Neural cell (in vitro differentiated cells): ENCODE measurements around the gene BANF1. TPM values are rescaled to one million over a fixed set of nuclear protein-coding genes. Genes with fewer than 3 reads are reported as not detected.

Experiments
- H2AFZ ChIP-seq: fragments of 200-600, 300-800 bp; sonication (generic), shearing (Covaris generic); 2 replicates; pipeline ENCODE4 v1.6.0; 2014; ENCODE audit warnings: low read depth, mild to moderate bottlenecking, antibody characterized with exemption, low read length, moderate library complexity
- H3F3A ChIP-seq: fragments of 200-600 bp; shearing (Covaris generic); 2 replicates; pipeline ENCODE4 v1.6.1; 2016; ENCODE audit warnings: mild to moderate bottlenecking, moderate library complexity, mixed read lengths, antibody characterized with exemption, low read length; ENCODE audit not compliant: insufficient read depth, poor library complexity, severe bottlenecking
- H3K27ac ChIP-seq: fragments of 200-600, 300-800 bp; sonication (generic), shearing (Covaris generic); 2 replicates; pipeline ENCODE4 v1.5.1; 2014; ENCODE audit warnings: mild to moderate bottlenecking, low read length, moderate library complexity
- H3K27me3 ChIP-seq: fragments of 300-800, 200-600 bp; sonication (generic), shearing (Covaris generic); 2 replicates; pipeline ENCODE4 v1.6.0; 2014; ENCODE audit warnings: mild to moderate bottlenecking, low read depth, low read length, moderate library complexity; ENCODE audit not compliant: insufficient read depth
- H3K36me3 ChIP-seq: fragments of 300-800, 200-600 bp; sonication (generic), shearing (Covaris generic); 2 replicates; pipeline ENCODE4 v1.5.1; 2014; ENCODE audit warnings: mild to moderate bottlenecking, antibody characterized with exemption, low read length, moderate library complexity; ENCODE audit not compliant: insufficient read depth
- H3K4me2 ChIP-seq: fragments of 300-800, 200-600 bp; sonication (generic), shearing (Covaris generic); 2 replicates; pipeline ENCODE4 v1.6.0; 2014; ENCODE audit warnings: mild to moderate bottlenecking, low read length
- H3K4me3 ChIP-seq: fragments of 300-800, 200-600 bp; sonication (generic), shearing (Covaris generic); 2 replicates; pipeline ENCODE4 v1.5.1; 2014; ENCODE audit warnings: mild to moderate bottlenecking, low read length, moderate library complexity
- H3K79me2 ChIP-seq: fragments of 200-600 bp; shearing (Covaris generic); replicated peaks from 2 replicates; pipeline ENCODE4 v1.6.0; 2014; ENCODE audit warnings: mild to moderate bottlenecking, low read length, moderate library complexity; ENCODE audit not compliant: insufficient read depth
- H3K9ac ChIP-seq: fragments of 300-800, 200-600 bp; sonication (generic), shearing (Covaris generic); 2 replicates; pipeline ENCODE4 v1.6.1; 2016; ENCODE audit warnings: mild to moderate bottlenecking, low read length, mixed read lengths
- H3K9me2 ChIP-seq: fragments of 200-600 bp; shearing (Covaris generic); 2 replicates; pipeline ENCODE4 v1.6.1; 2016; ENCODE audit warnings: mild to moderate bottlenecking, low read length, mixed read lengths; ENCODE audit not compliant: insufficient read depth
- H3K9me3 ChIP-seq: fragments of 200-600, 300-800 bp; sonication (generic), shearing (Covaris generic); 2 replicates; pipeline ENCODE4 v1.6.1; 2016; ENCODE audit warnings: mild to moderate bottlenecking, mixed run types, low read length, moderate library complexity, mixed read lengths
- H4K20me1 ChIP-seq: fragments of 200-600 bp; shearing (Covaris generic); 2 replicates; pipeline ENCODE4 v1.6.1; 2016; ENCODE audit warnings: mild to moderate bottlenecking, mixed run types; ENCODE audit not compliant: insufficient read depth
- EP300 ChIP-seq: fragments of 450-650 bp; conservative IDR thresholded peaks from 2 replicates; pipeline ENCODE4 v1.6.1; 2014; ENCODE audit warnings: antibody characterized with exemption, mild to moderate bottlenecking, moderate library complexity; ENCODE audit not compliant: poor library complexity, severe bottlenecking
- EZH2 ChIP-seq: fragments of 200-600, 300-800 bp; shearing (Covaris generic), sonication (generic); IDR thresholded peaks from 2 replicates; pipeline ENCODE4 v1.6.1; 2014; ENCODE audit warnings: antibody characterized with exemption, low read length, borderline replicate concordance, mild to moderate bottlenecking; ENCODE audit not compliant: insufficient read depth, poor library complexity, severe bottlenecking
- MXI1 ChIP-seq: fragments of 450-650 bp; conservative IDR thresholded peaks from 2 replicates; pipeline ENCODE4 v1.6.1; 2014; ENCODE audit warnings: antibody characterized with exemption, mild to moderate bottlenecking; ENCODE audit not compliant: poor library complexity, severe bottlenecking
- POLR2AphosphoS5 ChIP-seq: IDR thresholded peaks from 2 replicates; pipeline ENCODE4 v1.6.1; 2012
- RAD21 ChIP-seq: fragments of 450-650 bp; conservative IDR thresholded peaks from 2 replicates; pipeline ENCODE4 v1.6.1; 2014; ENCODE audit warnings: antibody characterized with exemption, mild to moderate bottlenecking, moderate library complexity
- SMC3 ChIP-seq: fragments of 450-650 bp; conservative IDR thresholded peaks from 2 replicates; pipeline ENCODE4 v1.6.1; 2014; ENCODE audit warnings: antibody characterized with exemption, mild to moderate bottlenecking, moderate library complexity; ENCODE audit not compliant: poor library complexity
- TAF1 ChIP-seq: IDR thresholded peaks from 2 replicates; pipeline ENCODE4 v1.6.1; 2012; ENCODE audit warnings: low read depth
- polyA plus RNA-seq: library from polyadenylated mRNA; depleted of rRNA; stranded (reverse); fragments of >200 nt; gene quantifications from 2 replicates; pipeline ENCODE4 v1.2.3, GENCODE V29; 2014
- TF ChIP-seq, protein P1 (sequence below): IDR thresholded peaks from 2 replicates; pipeline ENCODE4 v1.6.1; 2012; ENCODE audit warnings: borderline replicate concordance
- TF ChIP-seq, protein P2 (sequence below): fragments of 450-650 bp; IDR thresholded peaks from 2 replicates; pipeline ENCODE4 v1.5.1; 2014; ENCODE audit warnings: antibody characterized with exemption, mild to moderate bottlenecking, moderate library complexity; ENCODE audit not compliant: poor library complexity, severe bottlenecking

The BANF1 gene
- polyA plus RNA-seq, 1 donor from 2014 or later, result 60.0 TPM

DNA sequence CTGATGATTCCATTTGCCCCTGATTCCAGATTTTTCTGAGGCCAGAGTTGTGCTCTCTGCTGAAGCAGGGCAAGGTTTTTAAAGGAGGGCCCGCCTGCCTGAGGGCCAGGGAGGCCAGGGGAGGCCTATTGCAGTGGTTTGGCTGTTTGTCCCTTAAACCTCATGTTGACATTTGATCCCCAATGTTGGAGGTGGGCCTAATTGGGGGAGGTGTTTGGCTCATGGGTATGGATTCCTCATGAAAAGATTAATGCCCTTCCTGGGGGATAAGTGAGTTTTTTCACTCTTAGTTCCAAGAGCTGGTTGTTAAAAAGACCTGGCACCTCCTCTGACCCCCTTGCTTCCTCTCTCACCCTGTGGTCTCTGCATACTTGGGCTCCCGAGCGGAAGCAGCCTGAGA, 37.5 kb downstream of the BANF1 start:
- H2AFZ ChIP-seq, result no peak overlapping the region
- no peaks in the 10 kb centered on the region for H3K9me2 ChIP-seq
- H3K27me3 ChIP-seq, result no peaks in the 10 kb centered on the region
- H4K20me1 ChIP-seq, result no peaks in the 10 kb centered on the region
- H3K79me2 ChIP-seq, result no peaks in the 10 kb centered on the region
- H3K36me3 ChIP-seq, result no peaks in the 10 kb centered on the region
- H3K4me2 ChIP-seq, result no peak overlapping the region
- H3K27ac ChIP-seq, result no peak overlapping the region
- H3K9ac ChIP-seq, result no peak overlapping the region
- TF ChIP-seq EZH2 (no peak), RAD21 (no peak), TAF1 (no peak), MXI1 (no peak), POLR2AphosphoS5 (no peak), SMC3 (no peak), EP300 (no peak)
- TF ChIP-seq, protein P1, sequence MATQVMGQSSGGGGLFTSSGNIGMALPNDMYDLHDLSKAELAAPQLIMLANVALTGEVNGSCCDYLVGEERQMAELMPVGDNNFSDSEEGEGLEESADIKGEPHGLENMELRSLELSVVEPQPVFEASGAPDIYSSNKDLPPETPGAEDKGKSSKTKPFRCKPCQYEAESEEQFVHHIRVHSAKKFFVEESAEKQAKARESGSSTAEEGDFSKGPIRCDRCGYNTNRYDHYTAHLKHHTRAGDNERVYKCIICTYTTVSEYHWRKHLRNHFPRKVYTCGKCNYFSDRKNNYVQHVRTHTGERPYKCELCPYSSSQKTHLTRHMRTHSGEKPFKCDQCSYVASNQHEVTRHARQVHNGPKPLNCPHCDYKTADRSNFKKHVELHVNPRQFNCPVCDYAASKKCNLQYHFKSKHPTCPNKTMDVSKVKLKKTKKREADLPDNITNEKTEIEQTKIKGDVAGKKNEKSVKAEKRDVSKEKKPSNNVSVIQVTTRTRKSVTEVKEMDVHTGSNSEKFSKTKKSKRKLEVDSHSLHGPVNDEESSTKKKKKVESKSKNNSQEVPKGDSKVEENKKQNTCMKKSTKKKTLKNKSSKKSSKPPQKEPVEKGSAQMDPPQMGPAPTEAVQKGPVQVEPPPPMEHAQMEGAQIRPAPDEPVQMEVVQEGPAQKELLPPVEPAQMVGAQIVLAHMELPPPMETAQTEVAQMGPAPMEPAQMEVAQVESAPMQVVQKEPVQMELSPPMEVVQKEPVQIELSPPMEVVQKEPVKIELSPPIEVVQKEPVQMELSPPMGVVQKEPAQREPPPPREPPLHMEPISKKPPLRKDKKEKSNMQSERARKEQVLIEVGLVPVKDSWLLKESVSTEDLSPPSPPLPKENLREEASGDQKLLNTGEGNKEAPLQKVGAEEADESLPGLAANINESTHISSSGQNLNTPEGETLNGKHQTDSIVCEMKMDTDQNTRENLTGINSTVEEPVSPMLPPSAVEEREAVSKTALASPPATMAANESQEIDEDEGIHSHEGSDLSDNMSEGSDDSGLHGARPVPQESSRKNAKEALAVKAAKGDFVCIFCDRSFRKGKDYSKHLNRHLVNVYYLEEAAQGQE, result no peak
- TF ChIP-seq, protein P2, sequence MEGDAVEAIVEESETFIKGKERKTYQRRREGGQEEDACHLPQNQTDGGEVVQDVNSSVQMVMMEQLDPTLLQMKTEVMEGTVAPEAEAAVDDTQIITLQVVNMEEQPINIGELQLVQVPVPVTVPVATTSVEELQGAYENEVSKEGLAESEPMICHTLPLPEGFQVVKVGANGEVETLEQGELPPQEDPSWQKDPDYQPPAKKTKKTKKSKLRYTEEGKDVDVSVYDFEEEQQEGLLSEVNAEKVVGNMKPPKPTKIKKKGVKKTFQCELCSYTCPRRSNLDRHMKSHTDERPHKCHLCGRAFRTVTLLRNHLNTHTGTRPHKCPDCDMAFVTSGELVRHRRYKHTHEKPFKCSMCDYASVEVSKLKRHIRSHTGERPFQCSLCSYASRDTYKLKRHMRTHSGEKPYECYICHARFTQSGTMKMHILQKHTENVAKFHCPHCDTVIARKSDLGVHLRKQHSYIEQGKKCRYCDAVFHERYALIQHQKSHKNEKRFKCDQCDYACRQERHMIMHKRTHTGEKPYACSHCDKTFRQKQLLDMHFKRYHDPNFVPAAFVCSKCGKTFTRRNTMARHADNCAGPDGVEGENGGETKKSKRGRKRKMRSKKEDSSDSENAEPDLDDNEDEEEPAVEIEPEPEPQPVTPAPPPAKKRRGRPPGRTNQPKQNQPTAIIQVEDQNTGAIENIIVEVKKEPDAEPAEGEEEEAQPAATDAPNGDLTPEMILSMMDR, result no peak
- no peaks in the 10 kb centered on the region for H3F3A ChIP-seq
- no peak overlapping the region for H3K4me3 ChIP-seq
- no peaks in the 10 kb centered on the region for H3K9me3 ChIP-seq

DNA sequence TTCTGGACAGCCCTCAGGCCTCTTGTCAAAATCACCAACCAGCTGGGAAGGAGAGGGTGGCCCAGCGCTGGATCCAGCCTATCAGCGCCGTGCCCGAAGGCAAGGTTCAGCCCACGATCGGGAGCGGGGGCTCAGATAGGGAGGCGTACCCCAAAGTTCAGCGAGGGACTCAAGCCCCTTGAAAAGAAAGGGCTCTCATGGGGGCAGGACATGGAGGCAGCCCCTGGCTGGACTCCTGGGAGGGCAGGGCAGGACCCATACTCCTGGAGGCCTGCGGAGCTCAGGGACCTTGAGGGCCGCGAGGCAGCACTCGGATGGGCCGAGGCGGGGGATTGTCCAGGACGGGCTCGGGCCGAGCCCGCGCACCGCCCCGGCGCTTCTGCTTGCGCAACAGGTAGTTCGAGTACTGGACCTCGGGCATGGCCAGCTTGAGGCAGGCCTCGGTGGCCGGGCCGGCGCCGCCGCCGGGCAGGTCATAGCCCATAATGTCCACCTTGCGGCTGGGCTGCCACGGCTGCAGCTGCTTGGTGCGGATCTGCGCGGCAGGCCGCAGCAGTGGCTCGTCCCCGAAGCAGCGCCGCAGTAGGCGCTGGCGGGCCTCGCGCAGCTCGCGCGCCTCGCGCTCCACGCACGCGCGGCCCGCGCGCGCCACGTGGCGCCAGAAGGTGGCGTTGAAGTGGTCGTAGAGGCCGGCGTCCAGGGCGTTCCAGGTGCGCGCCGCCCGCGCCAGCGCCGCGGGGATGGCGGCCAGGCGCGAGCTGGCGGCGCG, 40.1 kb downstream of the BANF1 start:
- Histone ChIP-seq H3K79me2 (no peaks in the 10 kb centered on the region), H3K9me3 (no peaks in the 10 kb centered on the region), H2AFZ (no peak overlapping the region), H4K20me1 (no peaks in the 10 kb centered on the region), H3K27me3 (no peaks in the 10 kb centered on the region), H3K36me3 (no peaks in the 10 kb centered on the region), H3K4me2 (no peak overlapping the region), H3K27ac (no peak overlapping the region), H3K9me2 (no peaks in the 10 kb centered on the region), H3K4me3 (no peak overlapping the region), H3K9ac (no peak overlapping the region), H3F3A (no peaks in the 10 kb centered on the region)
- TF ChIP-seq RAD21 (no peak), POLR2AphosphoS5 (no peak), MXI1 (no peak), EZH2 (no peak), TAF1 (no peak), SMC3 (no peak), EP300 (no peak)
- TF ChIP-seq, protein P1, result no peak
- TF ChIP-seq, protein P2, result no peak
